ENCODE data around the gene ATAD2B.

GRCh38 chr2:23751747-23752265 lies 175.1 kb downstream of the ATAD2B start:
- TF ChIP-seq POLR2A (IDR thresholded peaks at IDR 0.05; ENCODE audit: low read length): no peak
- no peak for TF ChIP-seq GATA1 (IDR thresholded peaks at IDR 0.05; ENCODE audit: low read depth, low read length)

All from erythroblast (primary cell).